T-helper 17 cell (primary cell): Measurements from ENCODE around the gene TACC2. TPM values are rescaled to one million over a fixed set of nuclear protein-coding genes. Genes with fewer than 3 reads are reported as not detected.

ENCODE experiments used
- ATAC-seq: fragments of 150-1000 bp; cut with Tn5 transposase; 2 replicates; pipeline ENCODE4 v1.10.0; 2021; ENCODE audit warnings: mild to moderate bottlenecking, moderate library complexity
- DNase-seq, 3 donors: peaks; one replicate each; pipeline versions ENCODE4 v3.0.0 to v3.0.0-alpha.2; 2020 to 2021
- H3K9me3 ChIP-seq: one replicate; pipeline ENCODE4 v1.7.0; 2013; ENCODE audit warnings: low read length, mild to moderate bottlenecking; ENCODE audit not compliant: control insufficient read depth, poor library complexity, severe bottlenecking
- H3K27ac Mint-ChIP-seq: one replicate; pipeline ENCODE4 v1.8.0; 2022; ENCODE audit warnings: mild to moderate bottlenecking, moderate library complexity, mixed read lengths
- H3K27me3 Mint-ChIP-seq: one replicate; pipeline ENCODE4 v1.8.0; 2022; ENCODE audit warnings: mixed read lengths
- H3K36me3 Mint-ChIP-seq: one replicate; pipeline ENCODE4 v1.8.0; 2022; ENCODE audit warnings: low read depth, mixed read lengths
- H3K4me1 Mint-ChIP-seq: one replicate; pipeline ENCODE4 v1.8.0; 2022; ENCODE audit warnings: mild to moderate bottlenecking, mixed read lengths
- H3K4me3 Mint-ChIP-seq: one replicate; pipeline ENCODE4 v1.8.0; 2022; ENCODE audit warnings: mild to moderate bottlenecking, moderate library complexity, mixed read lengths
- total RNA-seq, 4 donors: library from RNA in 2 of 4; stranded (reverse) in 2 of 4; gene quantifications; one replicate each; pipeline ENCODE4 v1.2.3 and lab custom pipeline; 2022 to 2026

TACC2 gene
- total RNA-seq, 2 donors from 2014 or later = not detected

GRCh38 chr10:122269059-122269687 is 280.2 kb downstream of the TACC2 start:
- H3K9me3 ChIP-seq = no peaks in the 10 kb centered on the region
- no peak for DNase-seq
- peaks cover 56% of the 10 kb centered on the region for H3K27me3 Mint-ChIP-seq
- H3K36me3 Mint-ChIP-seq = no peaks in the 10 kb centered on the region
- no peak overlapping the region for H3K4me3 Mint-ChIP-seq
- ATAC-seq = no peak
- no peak overlapping the region for H3K27ac Mint-ChIP-seq
- peaks cover 5% of the 10 kb centered on the region for H3K4me1 Mint-ChIP-seq

GRCh38 chr10:122271076-122271475 is 282.1 kb downstream of the TACC2 start, which contains the start of gene BTBD16:
Gene BTBD16, plus strand, starts transcription at chr10:122271296. Its CDS starts 3,786 bp downstream, at chr10:122275082.
- no peak within 1 kb of the TSS for H3K27ac Mint-ChIP-seq
- ATAC-seq (no peak), DNase-seq (no peak)
- H3K9me3 ChIP-seq = no peaks in the 10 kb centered on the region
- H3K36me3 Mint-ChIP-seq = no peaks in the 10 kb centered on the region
- no peak within 1 kb of the TSS for H3K4me3 Mint-ChIP-seq
- H3K27me3 Mint-ChIP-seq = peaks cover 52% of the 10 kb centered on the region
- peaks cover 5% of the 10 kb centered on the region for H3K4me1 Mint-ChIP-seq

GRCh38 chr10:122273966-122274545 is 285.1 kb downstream of the TACC2 start:
- no peaks in the 10 kb centered on the region for H3K9me3 ChIP-seq
- Mint-ChIP-seq H3K27me3 (peaks cover 50% of the 10 kb centered on the region), H3K4me1 (no peaks in the 10 kb centered on the region), H3K36me3 (no peaks in the 10 kb centered on the region), H3K4me3 (no peak overlapping the region), H3K27ac (no peak overlapping the region)
- ATAC-seq = no peak
- DNase-seq = no peak

- Mint-ChIP-seq H3K4me1 (peaks cover 5% of the 10 kb centered on the region), H3K36me3 (no peaks in the 10 kb centered on the region), H3K4me3 (no peak overlapping the region), H3K27me3 (peaks cover 56% of the 10 kb centered on the region), H3K27ac (no peak overlapping the region)
- ATAC-seq (no peak), DNase-seq (no peak)
- no peaks in the 10 kb centered on the region for H3K9me3 ChIP-seq
Measured at GRCh38 chr10:122276611-122277208, 287.7 kb downstream of the TACC2 start.

- Mint-ChIP-seq H3K27me3 (peaks cover 65% of the 10 kb centered on the region), H3K4me1 (peaks cover 8% of the 10 kb centered on the region), H3K36me3 (peaks cover 2% of the 10 kb centered on the region), H3K4me3 (no peak overlapping the region), H3K27ac (no peak overlapping the region)
- DNase-seq (no peak), ATAC-seq (no peak)
- H3K9me3 ChIP-seq = no peaks in the 10 kb centered on the region
Measured at GRCh38 chr10:122277526-122278136, 288.7 kb downstream of the TACC2 start.

GRCh38 chr10:122279725-122280141 is 290.8 kb downstream of the TACC2 start:
- H3K9me3 ChIP-seq = no peaks in the 10 kb centered on the region
- no peak for ATAC-seq
- Mint-ChIP-seq H3K36me3 (peaks cover 4% of the 10 kb centered on the region), H3K4me1 (peaks cover 11% of the 10 kb centered on the region), H3K27me3 (peaks cover 73% of the 10 kb centered on the region), H3K27ac (no peak overlapping the region), H3K4me3 (no peak overlapping the region)
- DNase-seq = no peak

GRCh38 chr10:122280156-122280555 is 291.2 kb downstream of the TACC2 start:
- peaks cover 73% of the 10 kb centered on the region for H3K27me3 Mint-ChIP-seq
- DNase-seq = no peak
- no peaks in the 10 kb centered on the region for H3K9me3 ChIP-seq
- no peak overlapping the region for H3K27ac Mint-ChIP-seq
- no peak overlapping the region for H3K4me3 Mint-ChIP-seq
- H3K4me1 Mint-ChIP-seq = peaks cover 11% of the 10 kb centered on the region
- H3K36me3 Mint-ChIP-seq = peaks cover 4% of the 10 kb centered on the region
- no peak for ATAC-seq

GRCh38 chr10:122281018-122281626 is 292.2 kb downstream of the TACC2 start:
- ATAC-seq (no peak), DNase-seq (no peak)
- peaks cover 72% of the 10 kb centered on the region for H3K27me3 Mint-ChIP-seq
- no peaks in the 10 kb centered on the region for H3K9me3 ChIP-seq
- H3K4me3 Mint-ChIP-seq = no peak overlapping the region
- no peak overlapping the region for H3K27ac Mint-ChIP-seq
- H3K4me1 Mint-ChIP-seq = peaks cover 11% of the 10 kb centered on the region
- peaks cover 4% of the 10 kb centered on the region for H3K36me3 Mint-ChIP-seq

- no peaks in the 10 kb centered on the region for H3K9me3 ChIP-seq
- Mint-ChIP-seq H3K4me1 (peaks cover 13% of the 10 kb centered on the region), H3K27me3 (peaks cover 72% of the 10 kb centered on the region), H3K4me3 (no peak overlapping the region), H3K36me3 (peaks cover 6% of the 10 kb centered on the region), H3K27ac (no peak overlapping the region)
- ATAC-seq = no peak
- no peak for DNase-seq
Measured at GRCh38 chr10:122281751-122282150, 292.8 kb downstream of the TACC2 start.

- H3K27me3 Mint-ChIP-seq = peaks cover 75% of the 10 kb centered on the region
- no peak overlapping the region for H3K4me3 Mint-ChIP-seq
- ATAC-seq = no peak
- H3K4me1 Mint-ChIP-seq = peaks cover 13% of the 10 kb centered on the region
- DNase-seq = no peak
- peaks cover 6% of the 10 kb centered on the region for H3K36me3 Mint-ChIP-seq
- no peak overlapping the region for H3K27ac Mint-ChIP-seq
- no peaks in the 10 kb centered on the region for H3K9me3 ChIP-seq
Measured at GRCh38 chr10:122282253-122282671, 293.3 kb downstream of the TACC2 start.

GRCh38 chr10:122282909-122283308 is 293.9 kb downstream of the TACC2 start:
- peaks cover 6% of the 10 kb centered on the region for H3K36me3 Mint-ChIP-seq
- no peak for DNase-seq
- H3K27me3 Mint-ChIP-seq = peaks cover 79% of the 10 kb centered on the region
- H3K9me3 ChIP-seq = no peaks in the 10 kb centered on the region
- ATAC-seq = no peak
- H3K27ac Mint-ChIP-seq = no peak overlapping the region
- peaks cover 16% of the 10 kb centered on the region for H3K4me1 Mint-ChIP-seq
- no peak overlapping the region for H3K4me3 Mint-ChIP-seq

- peaks cover 67% of the 10 kb centered on the region for H3K27me3 Mint-ChIP-seq
- ATAC-seq (no peak), DNase-seq (no peak)
- no peaks in the 10 kb centered on the region for H3K9me3 ChIP-seq
- peaks cover 6% of the 10 kb centered on the region for H3K36me3 Mint-ChIP-seq
- H3K27ac Mint-ChIP-seq = no peak overlapping the region
- H3K4me3 Mint-ChIP-seq = no peak overlapping the region
- peaks cover 20% of the 10 kb centered on the region for H3K4me1 Mint-ChIP-seq
Measured at GRCh38 chr10:122285506-122286444, 296.8 kb downstream of the TACC2 start.
